T-helper 1 cell treated with Interleukin-12 subunit alpha and Interleukin-12 subunit beta and Interleukin-4 antibody, amounts not matched to agents 30 ng/mL and 1 ng/mL, for 36 hours (primary cell): Measurements from ENCODE around the gene POLR3K. TPM values are rescaled to one million over a fixed set of nuclear protein-coding genes. Genes with fewer than 3 reads are reported as not detected.

ENCODE experiments used
- intact Hi-C: fragments of 100-400 bp; cut with micrococcal nuclease; formaldehyde crosslinking; loops from one replicate; pipeline ENCODE4 v1.15.1; 2024
- total RNA-seq: library from RNA; stranded (reverse); gene quantifications from 2 replicates; pipeline ENCODE4 v1.2.3, GENCODE V29; 2022

The POLR3K gene
- total RNA-seq, 1 donor from 2014 or later: 50.3 TPM

- intact Hi-C loops: no loop called here
Observed at GRCh38 chr16:79151-80054, 26.0 kb upstream of the POLR3K start.

- intact Hi-C loops: loop anchor here (1.0 kb wide), 3 partner anchors 19 to 60 kb away; partner anchors contain the start of genes NPRL3, POLR3K and SNRNP25
Observed at GRCh38 chr16:78444-79150, 25.2 kb upstream of the POLR3K start.

- intact Hi-C loops: loop anchor here (1.0 kb wide), 4 partner anchors 13 to 60 kb away; partner anchors contain the start of genes NPRL3, POLR3K and SNRNP25
Observed at GRCh38 chr16:77807-78443, 24.5 kb upstream of the POLR3K start, which contains the start of gene MPG. Gene MPG (plus strand): TSS chr16:78225. CDS start chr16:78310, 85 bp downstream.

- intact Hi-C loops: loop anchor here (1.0 kb wide), 1 partner anchor 12 kb away; no protein-coding TSS in a partner anchor
Observed at GRCh38 chr16:77273-77806, 23.9 kb upstream of the POLR3K start.

GRCh38 chr16:76535-77272, 23.3 kb upstream of the POLR3K start:
- intact Hi-C loops: loop anchor here (1.0 kb wide), 1 partner anchor 11 kb away; no protein-coding TSS in a partner anchor

GRCh38 chr16:75580-76501, 22.4 kb upstream of the POLR3K start:
- intact Hi-C loops: no loop called here

- intact Hi-C loops: no loop called here
Observed at GRCh38 chr16:74747-75334, 21.4 kb upstream of the POLR3K start.

GRCh38 chr16:74051-74746, 20.8 kb upstream of the POLR3K start:
- intact Hi-C loops: no loop called here

GRCh38 chr16:72561-73548, 19.4 kb upstream of the POLR3K start, which contains the start of gene RHBDF1:
Gene RHBDF1 (minus strand): TSS chr16:72631. CDS start chr16:65015, 7,616 bp downstream.
- intact Hi-C loops: no loop called here

GRCh38 chr16:71540-72401, 18.4 kb upstream of the POLR3K start:
- intact Hi-C loops: no loop called here

GRCh38 chr16:71210-71539, 17.8 kb upstream of the POLR3K start:
- intact Hi-C loops: no loop called here

- intact Hi-C loops: no loop called here
Observed at GRCh38 chr16:69181-69580, 15.8 kb upstream of the POLR3K start.

GRCh38 chr16:67884-68789, 14.7 kb upstream of the POLR3K start:
- intact Hi-C loops: no loop called here

GRCh38 chr16:67183-67791, 13.9 kb upstream of the POLR3K start:
- intact Hi-C loops: no loop called here
